GM13977 (cell line): ENCODE data around the gene CHL1.

Experiments used
- DNase-seq: peaks from one replicate; pipeline ENCODE4 v3.0.0; 2012; ENCODE audit warnings: low spot score
- in situ Hi-C: fragments of 300-500 bp; cut with MboI; formaldehyde crosslinking; loops from one replicate; pipeline ENCODE4 v1.12.0; 2022; ENCODE audit warnings: low sequenced_read_pairs, low pct_unique_long_range_greater_than_20kb, mixed read lengths, inconsistent platforms; ENCODE audit not compliant: unreplicated experiment
- TF ChIP-seq, protein P1 (sequence below): IDR thresholded peaks from 2 replicates; pipeline ENCODE4 v1.5.1; 2012; ENCODE audit warnings: mild to moderate bottlenecking, control low read depth; ENCODE audit not compliant: insufficient read depth; ENCODE audit errors: extremely low read depth, missing control alignments

Gene CHL1

DNA sequence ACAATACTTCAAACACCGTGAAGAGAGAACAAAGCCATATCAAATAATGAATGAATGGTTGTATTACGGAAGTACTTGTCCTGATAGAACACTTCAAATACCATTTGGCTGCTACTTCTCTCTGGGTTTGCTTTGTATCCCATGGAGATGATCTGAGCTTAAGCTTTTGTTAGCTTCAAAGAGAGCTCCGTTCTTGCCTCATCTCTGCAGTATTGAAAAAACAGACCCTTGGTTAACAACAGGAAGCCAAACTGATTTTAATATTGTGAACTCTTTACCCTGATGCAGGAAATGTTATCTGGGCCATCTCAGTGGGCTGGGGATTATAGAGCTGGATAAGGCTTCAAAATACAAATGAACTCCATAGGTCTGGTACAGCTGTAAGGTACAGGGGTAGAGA is 101.0 kb downstream of the CHL1 start:
- TF ChIP-seq, protein P1, sequence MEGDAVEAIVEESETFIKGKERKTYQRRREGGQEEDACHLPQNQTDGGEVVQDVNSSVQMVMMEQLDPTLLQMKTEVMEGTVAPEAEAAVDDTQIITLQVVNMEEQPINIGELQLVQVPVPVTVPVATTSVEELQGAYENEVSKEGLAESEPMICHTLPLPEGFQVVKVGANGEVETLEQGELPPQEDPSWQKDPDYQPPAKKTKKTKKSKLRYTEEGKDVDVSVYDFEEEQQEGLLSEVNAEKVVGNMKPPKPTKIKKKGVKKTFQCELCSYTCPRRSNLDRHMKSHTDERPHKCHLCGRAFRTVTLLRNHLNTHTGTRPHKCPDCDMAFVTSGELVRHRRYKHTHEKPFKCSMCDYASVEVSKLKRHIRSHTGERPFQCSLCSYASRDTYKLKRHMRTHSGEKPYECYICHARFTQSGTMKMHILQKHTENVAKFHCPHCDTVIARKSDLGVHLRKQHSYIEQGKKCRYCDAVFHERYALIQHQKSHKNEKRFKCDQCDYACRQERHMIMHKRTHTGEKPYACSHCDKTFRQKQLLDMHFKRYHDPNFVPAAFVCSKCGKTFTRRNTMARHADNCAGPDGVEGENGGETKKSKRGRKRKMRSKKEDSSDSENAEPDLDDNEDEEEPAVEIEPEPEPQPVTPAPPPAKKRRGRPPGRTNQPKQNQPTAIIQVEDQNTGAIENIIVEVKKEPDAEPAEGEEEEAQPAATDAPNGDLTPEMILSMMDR, result no peak
- no peak for DNase-seq
- in situ Hi-C loops, result no loop called here

DNA sequence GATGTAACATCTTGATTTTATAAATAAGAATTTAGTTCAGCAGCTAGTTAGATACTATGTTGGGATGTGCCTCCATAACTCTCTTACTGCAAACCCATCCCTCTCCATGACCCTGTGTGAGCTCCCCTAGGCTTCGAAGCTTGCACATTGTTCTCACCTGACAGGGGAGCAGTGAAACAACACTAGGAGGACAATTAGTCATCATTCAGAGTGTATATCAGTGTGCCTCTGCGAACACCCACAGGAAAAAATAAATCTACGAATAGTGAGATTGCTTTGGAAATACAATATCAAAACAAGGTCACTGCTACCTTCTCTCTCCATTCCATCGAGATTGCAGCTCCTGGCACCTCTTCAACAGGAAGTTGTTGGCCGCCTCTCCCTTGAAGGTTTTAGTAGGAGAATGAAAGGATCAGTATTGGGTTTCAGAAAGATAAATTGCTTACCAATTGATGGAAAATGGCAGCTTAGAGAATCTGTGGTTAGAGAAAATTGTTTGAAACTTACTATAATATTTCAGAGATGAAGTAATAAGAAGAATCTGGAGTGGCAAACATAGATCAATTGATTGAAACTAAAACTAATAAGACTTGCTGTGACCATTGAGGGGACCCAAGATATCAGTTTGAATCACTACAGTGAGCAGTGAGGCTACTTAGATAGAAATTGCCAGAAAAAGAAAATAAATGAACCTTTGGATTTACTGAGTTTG is 103.2 kb downstream of the CHL1 start:
- in situ Hi-C loops, result no loop called here

DNA sequence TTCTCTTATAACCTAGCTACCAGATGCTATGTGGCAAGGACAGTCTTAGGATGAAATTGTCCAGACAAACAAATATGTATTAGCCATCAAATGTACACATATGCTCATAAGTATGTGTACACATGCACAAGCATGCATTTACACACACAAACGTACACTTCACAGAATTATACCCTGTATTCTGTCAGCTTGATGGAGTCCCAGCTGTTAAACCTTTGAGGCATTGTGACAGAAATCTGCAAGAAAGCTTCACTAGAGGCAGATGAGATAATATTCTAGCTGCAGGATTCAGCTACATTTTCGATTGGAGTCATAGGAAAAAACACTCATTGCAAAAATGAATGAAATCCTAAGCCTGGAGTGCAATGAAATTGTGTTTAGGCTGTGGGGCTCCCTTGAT is 110.6 kb downstream of the CHL1 start:
- DNase-seq, result no peak
- in situ Hi-C loops, result no loop called here
- TF ChIP-seq, protein P1, result no peak

More for the DNA sequence above, 103.2 kb downstream of the CHL1 start:
- no peak for DNase-seq
- TF ChIP-seq, protein P1, result no peak

DNA sequence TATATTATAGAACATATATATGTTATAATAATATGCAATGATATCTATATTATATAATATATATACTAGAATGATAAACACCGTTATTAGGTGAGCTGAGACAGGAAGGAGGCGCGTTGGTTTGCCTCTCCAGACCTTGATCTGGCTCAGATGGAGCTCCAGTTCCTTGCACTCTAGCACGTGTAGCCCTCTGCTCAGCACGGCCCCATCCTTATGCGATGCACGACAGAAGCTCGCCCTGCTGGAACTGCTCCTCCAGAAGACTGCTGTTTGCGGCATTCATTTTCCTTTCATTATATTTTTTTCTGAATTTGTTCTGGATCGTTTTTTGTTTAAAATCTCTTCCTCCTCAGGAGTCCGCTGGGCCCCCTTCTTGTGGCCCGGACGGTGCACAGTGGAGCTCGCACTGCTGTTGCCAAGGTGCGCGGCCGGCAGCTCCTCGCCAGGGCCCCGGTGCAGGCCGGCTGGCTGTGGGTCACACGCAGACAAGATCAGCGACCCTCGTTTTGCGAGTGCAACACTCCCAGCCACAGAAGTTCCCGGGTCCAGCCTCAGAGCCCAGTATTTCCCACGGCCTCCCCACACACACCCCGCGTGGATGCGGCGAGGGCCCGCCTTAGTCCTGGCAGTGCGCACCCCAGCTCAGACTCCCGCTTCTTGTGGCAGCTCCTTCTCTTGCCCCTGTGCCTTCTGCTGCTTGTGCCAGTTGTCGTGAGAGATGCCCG is 112.2 kb downstream of the CHL1 start:
- in situ Hi-C loops, result no loop called here
- TF ChIP-seq, protein P1, result no peak
- DNase-seq, result no peak

DNA sequence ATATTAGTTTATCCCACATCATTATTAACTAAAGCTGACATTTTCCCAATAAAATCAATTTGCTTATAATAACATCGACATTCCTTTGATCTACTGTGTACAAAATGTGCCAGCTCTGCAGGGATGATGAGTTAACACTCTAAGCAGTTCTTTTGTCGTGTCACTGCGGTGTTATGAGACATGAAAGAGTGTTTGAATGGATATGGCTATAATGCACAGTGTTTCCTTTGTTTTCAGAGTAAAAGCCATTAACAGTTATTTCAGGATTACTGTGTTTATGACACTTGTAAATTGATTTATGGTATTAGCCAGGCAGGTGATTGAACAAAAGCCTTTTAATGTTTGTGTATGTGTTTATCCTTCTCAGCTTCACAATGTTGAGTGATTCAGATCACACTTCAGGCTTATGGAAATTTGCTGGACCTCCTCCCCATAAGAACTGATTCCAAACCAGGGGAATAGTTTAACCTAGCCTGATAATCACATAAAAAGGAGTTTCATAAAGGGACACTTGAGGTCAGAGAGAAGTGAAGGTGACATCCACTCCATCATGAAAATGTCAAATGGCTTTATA is 115.7 kb downstream of the CHL1 start:
- in situ Hi-C loops, result no loop called here
- no peak for DNase-seq
- TF ChIP-seq, protein P1, result no peak

DNA sequence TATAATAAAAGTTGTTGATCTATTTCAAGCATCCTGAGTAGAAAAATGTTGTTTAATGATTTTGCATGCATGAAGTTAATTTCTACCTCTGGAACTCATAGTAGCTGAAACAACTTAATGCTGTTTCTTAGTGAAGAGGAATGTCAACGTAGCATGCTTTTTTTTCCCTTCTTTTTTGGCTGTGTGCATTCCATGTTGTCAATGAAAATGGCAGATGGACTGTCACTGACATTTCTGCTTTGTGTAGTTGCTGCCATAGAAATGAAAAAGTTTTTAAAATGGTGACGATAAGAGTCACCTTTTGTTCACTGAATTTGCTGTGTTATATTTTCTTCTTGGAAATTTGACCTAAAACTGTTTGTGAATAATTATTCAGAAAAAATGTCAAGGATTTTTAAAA is 116.3 kb downstream of the CHL1 start:
- no peak for DNase-seq
- TF ChIP-seq, protein P1, result no peak
- in situ Hi-C loops, result no loop called here
